ENCODE measurements around the gene IGF2BP2. TPM values are rescaled to one million over a fixed set of nuclear protein-coding genes. Genes with fewer than 3 reads are reported as not detected.
A peak's percentile ranks its signal among the peaks of the same experiment; 100 is the strongest.
"Not testable (repeated sequence)": the region's sequence is repeated elsewhere in the genome, so short reads cannot be mapped to it uniquely, and the experiment has no call there.

The IGF2BP2 gene
- total RNA-seq, 1 donor from 2014 or later = 19.4 TPM

- intact Hi-C loops (cut with DNase I) = no loop called here
- no peak overlapping the region for H3K27ac ChIP-seq
- ATAC-seq = no peak
Observed at GRCh38 chr3:185778821-185779220, 46.0 kb downstream of the IGF2BP2 start.

GRCh38 chr3:185778094-185778493, 46.7 kb downstream of the IGF2BP2 start:
- intact Hi-C loops (cut with DNase I) = no loop called here
- Histone ChIP-seq H3K9me3 (no peaks in the 10 kb centered on the region), H3K4me1 (peaks cover 10% of the 10 kb centered on the region), H3K36me3 (no peaks in the 10 kb centered on the region), H3K27me3 (ENCODE audit: low read depth) (no peaks in the 10 kb centered on the region), H3K4me3 (no peak overlapping the region), H3K27ac (no peak overlapping the region)
- TF ChIP-seq CTCF (IDR thresholded peaks at IDR 0.05) = no peak
- DNase-seq = no peak
- no peak for ATAC-seq

More at GRCh38 chr3:185778821-185779220, 46.0 kb downstream of the IGF2BP2 start:
- no peaks in the 10 kb centered on the region for H3K27me3 ChIP-seq (ENCODE audit: low read depth)
- H3K4me1 ChIP-seq = peaks cover 5% of the 10 kb centered on the region
- no peak overlapping the region for H3K4me3 ChIP-seq
- H3K36me3 ChIP-seq = no peaks in the 10 kb centered on the region
- no peak for TF ChIP-seq CTCF (IDR thresholded peaks at IDR 0.05)
- no peak for DNase-seq
- no peaks in the 10 kb centered on the region for H3K9me3 ChIP-seq

GRCh38 chr3:185770109-185770508, 54.7 kb downstream of the IGF2BP2 start:
- Histone ChIP-seq H3K36me3 (no peaks in the 10 kb centered on the region), H3K27me3 (ENCODE audit: low read depth) (no peaks in the 10 kb centered on the region), H3K4me3 (no peak overlapping the region), H3K9me3 (no peaks in the 10 kb centered on the region), H3K4me1 (peaks cover 26% of the 10 kb centered on the region), H3K27ac (no peak overlapping the region)
- no peak for TF ChIP-seq CTCF (IDR thresholded peaks at IDR 0.05)
- DNase-seq = no peak
- no peak for ATAC-seq
- intact Hi-C loops (cut with DNase I) = no loop called here

GRCh38 chr3:185768578-185768982, 56.3 kb downstream of the IGF2BP2 start:
- peak; percentile 84 for TF ChIP-seq CTCF (IDR thresholded peaks at IDR 0.05)
- not testable (repeated sequence) for H3K27ac ChIP-seq; H3K36me3 ChIP-seq; H3K9me3 ChIP-seq; H3K4me3 ChIP-seq; DNase-seq; H3K27me3 ChIP-seq (ENCODE audit: low read depth)
- intact Hi-C loops (cut with DNase I) = loop anchor here (10.0 kb wide), 1 partner anchor 94 kb away; no protein-coding TSS in a partner anchor
- peaks cover 35% of the 10 kb centered on the region for H3K4me1 ChIP-seq
- ATAC-seq = peak in 1 of 2 donors; percentile 68

- peaks cover 33% of the 10 kb centered on the region for H3K4me1 ChIP-seq
- H3K4me3 ChIP-seq = no peak overlapping the region
- no peaks in the 10 kb centered on the region for H3K9me3 ChIP-seq
- no peak for DNase-seq
- H3K36me3 ChIP-seq = no peaks in the 10 kb centered on the region
- H3K27ac ChIP-seq = no peak overlapping the region
- H3K27me3 ChIP-seq (ENCODE audit: low read depth) = no peaks in the 10 kb centered on the region
- no peak for TF ChIP-seq CTCF (IDR thresholded peaks at IDR 0.05)
- no peak for ATAC-seq
- intact Hi-C loops (cut with DNase I) = loop anchor here (10.0 kb wide), 1 partner anchor 92 kb away; no protein-coding TSS in a partner anchor
Observed at GRCh38 chr3:185767002-185767688, 57.7 kb downstream of the IGF2BP2 start.
